Measurements from ENCODE around the gene CNIH4. TPM values are rescaled to one million over a fixed set of nuclear protein-coding genes. Genes with fewer than 3 reads are reported as not detected.

Gene CNIH4
- total RNA-seq, 1 experiment from 2014 or later, result 104 TPM

- Histone ChIP-seq H4K91ac (ENCODE audit: insufficient read length, low read depth, low read length) (no peak overlapping the region), H3K56ac (ENCODE audit: insufficient read length, low read depth, low read length) (no peak overlapping the region), H2BK20ac (ENCODE audit: low read depth, low read length, poor library complexity, severe bottlenecking) (no peak overlapping the region), H3K23me2 (ENCODE audit: insufficient read length, low read depth, low read length, poor library complexity, severe bottlenecking) (no peaks in the 10 kb centered on the region), H4K5ac (ENCODE audit: insufficient read length, low read depth, low read length) (no peak overlapping the region), H3K79me1 (ENCODE audit: insufficient read depth, low read depth, low read length, poor library complexity, severe bottlenecking) (no peaks in the 10 kb centered on the region), H3T11ph (ENCODE audit: low read length) (no peak overlapping the region), H2BK12ac (ENCODE audit: insufficient read length, low read depth, low read length) (no peak overlapping the region), H2BK120ac (ENCODE audit: low read depth, low read length, poor library complexity, severe bottlenecking) (no peak overlapping the region), H3K4me1 (ENCODE audit: insufficient read depth, low read length) (no peaks in the 10 kb centered on the region), H3K79me2 (ENCODE audit: insufficient read depth, low read length) (no peaks in the 10 kb centered on the region), H2AFZ (ENCODE audit: low read length) (no peak overlapping the region), H2AK5ac (ENCODE audit: insufficient read length, low read length) (no peak overlapping the region), H3K9ac (ENCODE audit: extremely low read depth, insufficient read length, low read length) (no peak overlapping the region), H4K20me1 (ENCODE audit: control insufficient read depth, insufficient read depth, insufficient read length) (no peaks in the 10 kb centered on the region), H3K18ac (ENCODE audit: insufficient read length, low read depth, low read length) (no peak overlapping the region), H3K23ac (ENCODE audit: insufficient read length, low read depth, low read length) (no peak overlapping the region), H3K27ac (ENCODE audit: insufficient read length, low read depth, low read length) (no peak overlapping the region), H3K14ac (ENCODE audit: insufficient read depth, low read length) (no peak overlapping the region), H2BK15ac (ENCODE audit: low read depth, low read length) (no peak overlapping the region), H3K27me3 (ENCODE audit: insufficient read depth, low read length) (no peaks in the 10 kb centered on the region), H3K9me3 (ENCODE audit: control insufficient read depth, low read depth, low read length) (no peaks in the 10 kb centered on the region), H3K4ac (ENCODE audit: low read depth, low read length) (no peak overlapping the region), H3K4me2 (ENCODE audit: insufficient read depth, insufficient read length, low read length) (no peak overlapping the region), H4K8ac (replicated peaks; ENCODE audit: insufficient read length, low read depth, low read length) (no peak overlapping the region), H2BK5ac (ENCODE audit: insufficient read length, low read length) (no peak overlapping the region)
- Mint-ChIP-seq H3K9me3 (no peaks in the 10 kb centered on the region), H3K4me3 (no peak overlapping the region), H3K4me1 (no peaks in the 10 kb centered on the region), H3K36me3 (ENCODE audit: insufficient read depth in 1 of 3, low read depth in 3 of 3) (peaks cover 14 to 35% (median 31%) of the 10 kb centered on the region in 3 experiments; a peak in 6 of 7 replicates), H3K27ac (peak overlapping the region in 2 of 3 experiments; percentile 21 to 90; a peak in 3 of 7 replicates), H3K27me3 (ENCODE audit: low read depth) (no peaks in the 10 kb centered on the region)
- DNase-seq, result no peak
- WGBS (ENCODE audit: extremely low coverage, insufficient read length, low lambda C conversion rate), result no CpG with 5 or more reads among the region's 4 CpGs
- no peak for TF ChIP-seq CTCF (conservative IDR thresholded peaks at IDR 0.05)
Observed at GRCh38 chr1:224380003-224380402, 23.3 kb downstream of the CNIH4 start.

Data from H9 (cell line).